ENCODE data around the gene ETFB. TPM values are rescaled to one million over a fixed set of nuclear protein-coding genes. Genes with fewer than 3 reads are reported as not detected.
A peak's percentile ranks its signal among the peaks of the same experiment; 100 is the strongest.

ETFB gene
- total and polyA plus RNA-seq, 9 of the 15 experiments (the other 6 are each of a cell fraction or from before 2014, with no cell fraction given): 18.1 to 143 (median 96.1) TPM

DNA sequence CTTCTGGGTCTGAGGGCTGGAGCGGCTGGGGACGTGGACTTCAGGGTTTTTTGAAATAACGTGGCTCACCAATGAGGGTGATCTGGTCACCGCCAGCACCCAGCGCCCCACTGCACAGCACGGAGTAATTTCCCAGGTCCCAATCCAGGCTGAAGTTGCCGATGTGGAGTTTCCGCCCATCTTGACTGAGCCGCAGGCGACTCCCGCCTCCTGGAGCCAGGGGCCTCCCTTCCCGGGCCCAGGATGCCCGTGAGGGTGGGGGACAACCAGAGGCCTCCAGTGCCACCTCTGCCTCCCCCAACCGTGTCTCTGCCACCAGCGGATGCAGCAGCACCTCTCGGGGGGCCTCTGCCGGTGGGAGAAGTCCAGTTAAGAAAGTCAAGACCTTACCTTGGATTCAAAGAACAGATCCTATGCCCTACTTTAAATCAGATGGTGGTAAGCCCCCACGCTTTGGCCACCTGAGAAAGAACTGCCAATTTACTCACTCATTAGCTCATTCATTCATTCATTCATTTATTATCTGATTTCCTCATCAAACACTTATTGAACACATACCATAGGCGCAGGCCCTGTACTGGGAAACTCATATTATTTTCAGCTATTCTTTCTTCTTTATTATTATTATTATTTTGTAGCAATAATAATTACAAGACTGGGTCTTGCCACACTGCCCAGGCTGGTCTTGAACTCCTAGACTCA is 28.2 kb downstream of the ETFB start:
- H3K9me3 ChIP-seq (replicated peaks; ENCODE audit: control insufficient read depth, insufficient read depth, low read depth, low read length): no peaks in the 10 kb centered on the region
- H3K79me2 ChIP-seq (ENCODE audit: control insufficient read depth, insufficient read depth, low read length): no peaks in the 10 kb centered on the region
- H3K27ac ChIP-seq (ENCODE audit: extremely low read depth, low read depth, low read length): peak overlapping the region; percentile 76
- DNase-seq (ENCODE audit: extremely low read depth in 1 of 4, low spot score in 3 of 4) (no peak), FAIRE-seq (no peak), ATAC-seq (no peak)
- peak overlapping the region; percentile 58 to 72; a peak in 2 of 4 replicates for H3K9ac ChIP-seq (ENCODE audit: insufficient read depth in 1 of 2, low read depth in 2 of 2, low read length in 2 of 2)
- ChIA-PET CTCF (ENCODE audit: low intra/inter-chr PET ratio) (interaction anchor here (0.6 to 2.4 kb wide), 5 partner anchors 70 to 446 kb away, joined by 3 to 14 read pairs (median 4); no protein-coding TSS in a partner anchor), POLR2A (interaction anchor here (0.5 to 0.6 kb wide), 2 partner anchors 210 to 440 kb away, joined by 3 to 4 read pairs; no protein-coding TSS in a partner anchor)
- H3K27me3 ChIP-seq (ENCODE audit: control insufficient read depth in 2 of 2, insufficient read depth in 2 of 2, low read length in 2 of 2): no peaks in the 10 kb centered on the region
- peak overlapping the region; percentile 99 for H3K4me2 ChIP-seq (ENCODE audit: insufficient read depth, low read length)
- 85% methylated on average over 14 of the region's 19 CpGs for WGBS (ENCODE audit: insufficient coverage, low coverage, missing lambda C conversion rate)
- BruUV-seq (replicated peaks): TSS peak; percentile 61
- H3K4me1 ChIP-seq (replicated peaks in 1 of 2; ENCODE audit: control insufficient read depth in 2 of 2, insufficient read depth in 2 of 2, low read length in 2 of 2): peaks cover 26 to 41% of the 10 kb centered on the region in 2 experiments; a peak in 4 of 5 replicates
- intact Hi-C loops (cut with micrococcal nuclease) (loop anchor here (1.0 to 5.0 kb wide), 4 partner anchors 42 to 469 kb away; no protein-coding TSS in a partner anchor), in situ Hi-C loops (cut with MboI) (loop anchor here (5.0 kb wide), 1 partner anchor 324 kb away; no protein-coding TSS in a partner anchor)
- H2AFZ ChIP-seq (ENCODE audit: low read depth, low read length): peak overlapping the region; percentile 98
- H3K36me3 ChIP-seq (ENCODE audit: control insufficient read depth, insufficient read depth, low read length): no peaks in the 10 kb centered on the region
- H3K9me1 ChIP-seq (ENCODE audit: control insufficient read depth, insufficient read depth, low read length): no peaks in the 10 kb centered on the region
- H3K4me3 ChIP-seq: no peak overlapping the region
- peak; percentile 7; the same call in 1 of the 2 replicates for TF ChIP-seq CEBPB (tag; IDR thresholded peaks at IDR 0.05)
- TF ChIP-seq ZNF24 (IDR thresholded peaks at IDR 0.05): peak; percentile 87
- TF ChIP-seq, protein P1, sequence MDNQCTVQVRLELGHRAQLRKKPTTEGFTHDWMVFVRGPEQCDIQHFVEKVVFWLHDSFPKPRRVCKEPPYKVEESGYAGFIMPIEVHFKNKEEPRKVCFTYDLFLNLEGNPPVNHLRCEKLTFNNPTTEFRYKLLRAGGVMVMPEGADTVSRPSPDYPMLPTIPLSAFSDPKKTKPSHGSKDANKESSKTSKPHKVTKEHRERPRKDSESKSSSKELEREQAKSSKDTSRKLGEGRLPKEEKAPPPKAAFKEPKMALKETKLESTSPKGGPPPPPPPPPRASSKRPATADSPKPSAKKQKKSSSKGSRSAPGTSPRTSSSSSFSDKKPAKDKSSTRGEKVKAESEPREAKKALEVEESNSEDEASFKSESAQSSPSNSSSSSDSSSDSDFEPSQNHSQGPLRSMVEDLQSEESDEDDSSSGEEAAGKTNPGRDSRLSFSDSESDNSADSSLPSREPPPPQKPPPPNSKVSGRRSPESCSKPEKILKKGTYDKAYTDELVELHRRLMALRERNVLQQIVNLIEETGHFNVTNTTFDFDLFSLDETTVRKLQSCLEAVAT (IDR thresholded peaks at IDR 0.05): 0 out of 4 replicates have a peak, but pooled peaks of 1 of the 2 experiments have one; percentile 19
- peak; percentile 72; the same call in 1 of the 2 replicates for TF ChIP-seq ADNP (tag; IDR thresholded peaks at IDR 0.05)
- no peak for TF ChIP-seq ZNF217 (CRISPR knock-in tag; IDR thresholded peaks at IDR 0.05)
- TF ChIP-seq, protein P2, sequence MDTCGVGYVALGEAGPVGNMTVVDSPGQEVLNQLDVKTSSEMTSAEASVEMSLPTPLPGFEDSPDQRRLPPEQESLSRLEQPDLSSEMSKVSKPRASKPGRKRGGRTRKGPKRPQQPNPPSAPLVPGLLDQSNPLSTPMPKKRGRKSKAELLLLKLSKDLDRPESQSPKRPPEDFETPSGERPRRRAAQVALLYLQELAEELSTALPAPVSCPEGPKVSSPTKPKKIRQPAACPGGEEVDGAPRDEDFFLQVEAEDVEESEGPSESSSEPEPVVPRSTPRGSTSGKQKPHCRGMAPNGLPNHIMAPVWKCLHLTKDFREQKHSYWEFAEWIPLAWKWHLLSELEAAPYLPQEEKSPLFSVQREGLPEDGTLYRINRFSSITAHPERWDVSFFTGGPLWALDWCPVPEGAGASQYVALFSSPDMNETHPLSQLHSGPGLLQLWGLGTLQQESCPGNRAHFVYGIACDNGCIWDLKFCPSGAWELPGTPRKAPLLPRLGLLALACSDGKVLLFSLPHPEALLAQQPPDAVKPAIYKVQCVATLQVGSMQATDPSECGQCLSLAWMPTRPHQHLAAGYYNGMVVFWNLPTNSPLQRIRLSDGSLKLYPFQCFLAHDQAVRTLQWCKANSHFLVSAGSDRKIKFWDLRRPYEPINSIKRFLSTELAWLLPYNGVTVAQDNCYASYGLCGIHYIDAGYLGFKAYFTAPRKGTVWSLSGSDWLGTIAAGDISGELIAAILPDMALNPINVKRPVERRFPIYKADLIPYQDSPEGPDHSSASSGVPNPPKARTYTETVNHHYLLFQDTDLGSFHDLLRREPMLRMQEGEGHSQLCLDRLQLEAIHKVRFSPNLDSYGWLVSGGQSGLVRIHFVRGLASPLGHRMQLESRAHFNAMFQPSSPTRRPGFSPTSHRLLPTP (IDR thresholded peaks at IDR 0.05; ENCODE audit: borderline replicate concordance, extremely low read depth, insufficient read length): peak; percentile 47
- no peak for TF ChIP-seq ZNF316 (IDR thresholded peaks at IDR 0.05)
- H4K20me1 ChIP-seq (replicated peaks; ENCODE audit: control insufficient read depth, insufficient read depth, low read length): no peaks in the 10 kb centered on the region

Measured in K562 (cell line).